ENCODE measurements around the gene WAPL.

Gene WAPL

DNA sequence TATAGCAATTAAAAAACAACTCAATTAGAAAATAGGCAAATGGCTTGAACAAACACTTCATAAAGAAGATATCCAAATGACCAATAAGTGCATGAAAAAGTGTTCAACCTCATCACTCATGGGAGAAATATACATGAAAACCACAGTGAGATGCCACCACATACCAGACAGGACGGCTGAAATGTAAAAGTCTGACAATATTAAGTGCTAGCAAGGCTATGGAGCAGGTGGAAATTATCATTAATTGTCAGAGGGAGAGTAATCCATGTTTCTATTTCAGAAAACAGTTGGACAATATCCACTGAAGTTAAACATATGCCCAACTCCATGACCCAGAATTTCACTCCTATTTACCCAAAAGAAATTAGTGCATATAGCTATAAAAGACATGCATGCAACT is 112.4 kb downstream of the WAPL start:
- DNase-seq: no peak

DNA sequence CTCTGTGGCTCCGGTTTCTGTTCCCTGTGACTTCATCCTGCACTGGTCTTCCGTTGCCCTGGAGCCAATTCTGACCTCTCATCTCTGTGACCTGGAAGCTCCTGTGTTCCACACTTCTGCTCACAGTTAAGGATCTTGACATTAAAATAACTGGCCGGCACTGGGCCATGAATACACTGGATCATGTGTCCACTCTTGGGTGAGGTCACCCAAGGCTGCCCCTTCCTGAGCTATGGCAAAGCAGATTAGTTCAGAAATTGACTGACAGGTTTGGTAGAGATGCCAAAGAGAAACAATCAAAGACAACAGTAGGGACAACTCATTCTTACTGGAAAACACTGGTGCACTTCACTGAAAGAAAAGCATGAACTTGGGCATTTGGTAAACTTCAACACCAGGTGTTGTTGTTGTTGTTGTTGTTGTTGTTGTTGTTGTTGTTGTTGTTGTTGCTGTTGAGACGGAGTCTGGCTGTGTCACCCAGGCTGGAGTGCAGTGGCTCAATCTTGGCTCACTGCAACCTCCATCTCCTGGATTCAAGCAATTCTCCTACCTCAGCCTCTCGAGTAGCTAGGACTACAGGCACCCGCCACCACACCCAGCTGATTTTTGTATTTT is 118.3 kb downstream of the WAPL start:
- no peak for DNase-seq
- Histone ChIP-seq H3K4me3 (ENCODE audit: low read length) (no peak overlapping the region), H3K9ac (ENCODE audit: low read length) (no peak overlapping the region), H2BK15ac (replicated peaks; ENCODE audit: low read depth) (no peak overlapping the region), H3K4me2 (ENCODE audit: low read length) (no peak overlapping the region), H2AK5ac (ENCODE audit: low read length) (no peak overlapping the region), H3K23ac (ENCODE audit: low read length) (no peak overlapping the region), H3K18ac (ENCODE audit: low read length) (no peak overlapping the region), H3K27ac (ENCODE audit: low read depth, low read length) (no peak overlapping the region), H3K79me2 (ENCODE audit: control insufficient read depth, insufficient read depth, low read length) (no peaks in the 10 kb centered on the region), H3K79me1 (ENCODE audit: low read length) (no peaks in the 10 kb centered on the region), H3K4me1 (ENCODE audit: control insufficient read depth, low read depth, low read length) (no peaks in the 10 kb centered on the region), H2BK5ac (ENCODE audit: low read length) (no peak overlapping the region), H3K4ac (ENCODE audit: low read depth, low read length) (no peak overlapping the region), H4K8ac (ENCODE audit: low read depth, low read length) (no peak overlapping the region), H2BK120ac (ENCODE audit: low read depth, low read length) (no peak overlapping the region), H3K36me3 (ENCODE audit: control insufficient read depth, insufficient read depth, low read length) (no peaks in the 10 kb centered on the region), H3K56ac (ENCODE audit: low read length) (no peak overlapping the region), H4K5ac (ENCODE audit: low read length) (no peak overlapping the region), H3K27me3 (ENCODE audit: insufficient read depth, low read length, poor library complexity) (peaks cover 5% of the 10 kb centered on the region)
- WGBS (ENCODE audit: extremely low coverage, insufficient coverage, low lambda C conversion rate): no CpG with 5 or more reads among the region's 6 CpGs

More for the DNA sequence above, 112.4 kb downstream of the WAPL start:
- no CpG with 5 or more reads among the region's 1 CpG for WGBS (ENCODE audit: extremely low coverage, insufficient coverage, low lambda C conversion rate)
- no peak overlapping the region for H3K56ac ChIP-seq (ENCODE audit: low read length)
- no peaks in the 10 kb centered on the region for H3K36me3 ChIP-seq (ENCODE audit: control insufficient read depth, insufficient read depth, low read length)
- H2BK120ac ChIP-seq (ENCODE audit: low read depth, low read length): no peak overlapping the region
- no peaks in the 10 kb centered on the region for H3K79me1 ChIP-seq (ENCODE audit: low read length)
- no peak overlapping the region for H2BK15ac ChIP-seq (replicated peaks; ENCODE audit: low read depth)
- H3K4ac ChIP-seq (ENCODE audit: low read depth, low read length): no peak overlapping the region
- no peak overlapping the region for H3K9ac ChIP-seq (ENCODE audit: low read length)
- H3K4me3 ChIP-seq (ENCODE audit: low read length): no peak overlapping the region
- H4K8ac ChIP-seq (ENCODE audit: low read depth, low read length): no peak overlapping the region
- H3K4me1 ChIP-seq (ENCODE audit: control insufficient read depth, low read depth, low read length): no peaks in the 10 kb centered on the region
- H3K23ac ChIP-seq (ENCODE audit: low read length): no peak overlapping the region
- H4K5ac ChIP-seq (ENCODE audit: low read length): no peak overlapping the region
- H3K27me3 ChIP-seq (ENCODE audit: insufficient read depth, low read length, poor library complexity): no peaks in the 10 kb centered on the region
- H2AK5ac ChIP-seq (ENCODE audit: low read length): no peak overlapping the region
- no peak overlapping the region for H3K18ac ChIP-seq (ENCODE audit: low read length)
- H3K4me2 ChIP-seq (ENCODE audit: low read length): no peak overlapping the region
- H2BK5ac ChIP-seq (ENCODE audit: low read length): no peak overlapping the region
- no peak overlapping the region for H3K27ac ChIP-seq (ENCODE audit: low read depth, low read length)
- H3K79me2 ChIP-seq (ENCODE audit: control insufficient read depth, insufficient read depth, low read length): no peaks in the 10 kb centered on the region

DNA sequence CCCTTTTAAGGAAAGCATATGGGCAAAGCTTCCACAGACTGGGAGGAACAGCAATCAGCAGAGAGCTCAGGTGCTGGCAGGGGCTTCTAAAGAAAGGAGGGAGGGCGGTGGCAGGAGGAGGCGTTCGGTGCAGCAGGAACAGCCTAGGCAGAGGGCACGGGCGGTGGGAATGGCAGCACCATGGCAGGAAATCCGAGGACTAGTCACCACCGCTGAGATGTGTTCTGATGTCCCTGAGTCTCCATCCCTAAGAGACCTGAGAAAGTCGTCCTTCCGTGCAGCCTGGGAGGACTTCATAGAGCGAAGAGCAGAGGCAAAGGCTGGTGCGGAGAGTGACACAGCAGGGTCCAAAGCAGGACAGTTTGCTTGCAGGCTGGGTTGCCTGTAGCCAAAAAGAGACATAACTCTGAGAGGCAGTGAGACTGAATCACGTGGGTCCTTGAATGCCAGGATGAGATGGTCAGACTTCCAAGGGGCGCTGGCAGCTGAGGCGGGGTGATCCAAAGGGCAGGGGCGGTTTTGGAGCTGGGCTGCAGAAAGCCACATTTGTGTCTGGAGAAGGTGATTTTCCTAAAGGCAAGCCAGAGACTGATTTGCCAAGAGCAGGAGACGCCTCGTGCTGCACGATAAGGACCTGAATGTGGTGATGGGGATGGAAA is 119.2 kb downstream of the WAPL start:
- H3K4me3 ChIP-seq (ENCODE audit: low read length): no peak overlapping the region
- no peaks in the 10 kb centered on the region for H3K79me1 ChIP-seq (ENCODE audit: low read length)
- no peak overlapping the region for H3K4ac ChIP-seq (ENCODE audit: low read depth, low read length)
- no peak overlapping the region for H2AK5ac ChIP-seq (ENCODE audit: low read length)
- H3K56ac ChIP-seq (ENCODE audit: low read length): peak overlapping the region; percentile 42
- H2BK120ac ChIP-seq (ENCODE audit: low read depth, low read length): no peak overlapping the region
- H3K27ac ChIP-seq (ENCODE audit: low read depth, low read length): no peak overlapping the region
- DNase-seq: no peak
- H3K9ac ChIP-seq (ENCODE audit: low read length): no peak overlapping the region
- H3K36me3 ChIP-seq (ENCODE audit: control insufficient read depth, insufficient read depth, low read length): no peaks in the 10 kb centered on the region
- H3K27me3 ChIP-seq (ENCODE audit: insufficient read depth, low read length, poor library complexity): peaks cover 5% of the 10 kb centered on the region
- no peak overlapping the region for H2BK5ac ChIP-seq (ENCODE audit: low read length)
- H4K5ac ChIP-seq (ENCODE audit: low read length): no peak overlapping the region
- no CpG with 5 or more reads among the region's 18 CpGs for WGBS (ENCODE audit: extremely low coverage, insufficient coverage, low lambda C conversion rate)
- no peak overlapping the region for H4K8ac ChIP-seq (ENCODE audit: low read depth, low read length)
- no peaks in the 10 kb centered on the region for H3K79me2 ChIP-seq (ENCODE audit: control insufficient read depth, insufficient read depth, low read length)
- no peak overlapping the region for H3K23ac ChIP-seq (ENCODE audit: low read length)
- no peak overlapping the region for H2BK15ac ChIP-seq (replicated peaks; ENCODE audit: low read depth)
- no peaks in the 10 kb centered on the region for H3K4me1 ChIP-seq (ENCODE audit: control insufficient read depth, low read depth, low read length)
- H3K18ac ChIP-seq (ENCODE audit: low read length): no peak overlapping the region
- no peak overlapping the region for H3K4me2 ChIP-seq (ENCODE audit: low read length)

DNA sequence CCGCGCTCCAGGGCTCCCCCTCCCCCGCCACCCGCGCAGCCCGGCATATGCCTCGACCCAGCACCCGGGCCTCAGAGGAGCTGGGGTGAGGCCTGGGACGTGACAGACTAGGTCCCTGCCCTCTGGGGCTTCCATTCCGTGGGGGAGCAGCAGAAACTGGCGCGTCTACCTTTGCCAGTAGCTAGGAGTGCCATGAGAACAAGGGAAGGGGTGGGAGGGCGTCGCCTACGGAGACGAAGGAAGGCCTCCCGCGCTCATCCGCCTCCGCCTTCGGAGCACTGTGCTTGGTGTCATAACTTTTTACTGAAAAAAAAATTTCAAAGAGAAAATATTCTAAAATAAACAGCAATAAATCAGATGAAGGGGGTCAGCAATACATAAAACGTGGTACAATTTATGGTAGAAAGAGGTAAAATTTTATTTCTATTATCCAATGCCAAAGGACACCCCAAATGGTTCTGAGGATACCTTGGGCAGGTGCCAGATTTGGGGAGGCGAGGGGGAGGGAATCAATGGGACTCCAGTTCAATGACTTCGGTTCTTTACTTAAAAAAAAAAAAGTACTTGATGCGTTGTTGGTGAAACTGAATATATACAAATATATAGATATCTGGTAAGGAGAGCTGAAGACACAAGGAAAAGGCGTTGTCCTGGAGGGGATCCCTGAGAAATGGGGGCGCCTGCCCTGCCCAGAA is 119.9 kb downstream of the WAPL start:
- Histone ChIP-seq H4K5ac (ENCODE audit: low read length) (no peak overlapping the region), H2AK5ac (ENCODE audit: low read length) (no peak overlapping the region), H3K27ac (ENCODE audit: low read depth, low read length) (no peak overlapping the region), H3K23ac (ENCODE audit: low read length) (no peak overlapping the region), H2BK120ac (ENCODE audit: low read depth, low read length) (no peak overlapping the region), H2BK5ac (ENCODE audit: low read length) (no peak overlapping the region), H3K79me1 (ENCODE audit: low read length) (no peaks in the 10 kb centered on the region), H3K79me2 (ENCODE audit: control insufficient read depth, insufficient read depth, low read length) (no peaks in the 10 kb centered on the region), H3K4me3 (ENCODE audit: low read length) (peak overlapping the region; percentile 5), H3K27me3 (ENCODE audit: insufficient read depth, low read length, poor library complexity) (peaks cover 5% of the 10 kb centered on the region), H2BK15ac (replicated peaks; ENCODE audit: low read depth) (no peak overlapping the region), H3K18ac (ENCODE audit: low read length) (no peak overlapping the region), H3K4me2 (ENCODE audit: low read length) (peak overlapping the region; percentile 94), H3K9ac (ENCODE audit: low read length) (peak overlapping the region; percentile 36), H4K8ac (ENCODE audit: low read depth, low read length) (no peak overlapping the region), H3K4me1 (ENCODE audit: control insufficient read depth, low read depth, low read length) (no peaks in the 10 kb centered on the region), H3K4ac (ENCODE audit: low read depth, low read length) (no peak overlapping the region), H3K56ac (ENCODE audit: low read length) (peak overlapping the region; percentile 61), H3K36me3 (ENCODE audit: control insufficient read depth, insufficient read depth, low read length) (no peaks in the 10 kb centered on the region)
- no CpG with 5 or more reads among the region's 27 CpGs for WGBS (ENCODE audit: extremely low coverage, insufficient coverage, low lambda C conversion rate)
- no peak for DNase-seq

DNA sequence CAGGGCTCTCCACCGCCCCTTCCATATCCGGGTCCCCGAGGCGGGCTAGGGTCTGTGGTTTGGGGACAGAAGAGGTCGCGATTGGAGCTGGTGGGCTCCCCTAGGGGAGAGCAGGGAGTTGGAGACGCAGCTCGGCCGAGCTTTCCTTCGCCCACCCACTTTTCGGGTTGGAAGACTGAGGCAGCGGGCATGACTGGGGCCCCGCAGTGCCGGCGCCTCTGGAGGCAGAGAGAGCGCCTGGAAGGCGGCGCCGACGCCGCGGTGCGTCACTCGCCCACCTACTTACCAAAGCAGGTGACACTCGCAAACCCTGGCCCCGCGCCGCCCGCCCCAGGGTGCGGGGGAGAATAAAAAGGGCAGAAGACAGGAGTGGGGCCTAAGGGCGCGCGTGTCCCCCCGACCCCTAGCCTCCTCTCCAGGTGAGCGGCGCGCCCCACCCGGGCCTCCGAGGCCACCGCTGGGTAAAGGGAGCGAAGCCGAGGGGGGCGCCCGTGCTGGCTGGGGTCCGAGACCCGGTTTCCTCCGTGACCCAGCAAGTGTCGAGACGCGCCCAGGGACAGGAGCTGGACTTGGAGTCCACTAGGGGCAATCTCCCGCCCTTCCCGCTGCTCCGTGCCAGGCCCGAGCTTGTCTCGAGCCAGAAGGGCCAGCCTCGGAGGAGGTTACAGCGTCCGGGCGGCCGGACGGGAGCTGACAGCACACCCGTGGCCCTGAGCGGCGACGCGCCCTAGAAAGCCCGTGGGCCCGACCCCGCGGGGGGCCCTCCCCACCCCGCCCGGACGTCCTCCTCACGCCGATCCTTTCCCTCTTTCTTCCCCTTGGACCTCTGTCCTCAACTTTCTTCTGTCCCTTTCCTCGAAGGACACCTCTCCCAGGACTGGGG is 120.6 kb downstream of the WAPL start:
- Histone ChIP-seq H4K5ac (ENCODE audit: low read length) (no peak overlapping the region), H3K18ac (ENCODE audit: low read length) (no peak overlapping the region), H3K4me3 (ENCODE audit: low read length) (peak overlapping the region; percentile 49), H2AK5ac (ENCODE audit: low read length) (no peak overlapping the region), H3K4ac (ENCODE audit: low read depth, low read length) (no peak overlapping the region), H3K23ac (ENCODE audit: low read length) (no peak overlapping the region), H3K4me1 (ENCODE audit: control insufficient read depth, low read depth, low read length) (no peaks in the 10 kb centered on the region), H2BK120ac (ENCODE audit: low read depth, low read length) (no peak overlapping the region), H3K79me1 (ENCODE audit: low read length) (no peaks in the 10 kb centered on the region), H2BK5ac (ENCODE audit: low read length) (no peak overlapping the region), H3K27ac (ENCODE audit: low read depth, low read length) (no peak overlapping the region), H3K79me2 (ENCODE audit: control insufficient read depth, insufficient read depth, low read length) (no peaks in the 10 kb centered on the region), H4K8ac (ENCODE audit: low read depth, low read length) (no peak overlapping the region), H3K9ac (ENCODE audit: low read length) (peak overlapping the region; percentile 84), H3K56ac (ENCODE audit: low read length) (peak overlapping the region; percentile 93), H2BK15ac (replicated peaks; ENCODE audit: low read depth) (no peak overlapping the region), H3K36me3 (ENCODE audit: control insufficient read depth, insufficient read depth, low read length) (no peaks in the 10 kb centered on the region), H3K4me2 (ENCODE audit: low read length) (peak overlapping the region; percentile 94), H3K27me3 (ENCODE audit: insufficient read depth, low read length, poor library complexity) (peaks cover 5% of the 10 kb centered on the region)
- no peak for DNase-seq
- WGBS (ENCODE audit: extremely low coverage, insufficient coverage, low lambda C conversion rate): no CpG with 5 or more reads among the region's 76 CpGs

All from mesendoderm (in vitro differentiated cells).